HepG2 (cell line): ENCODE data around the gene TMEM14A. TPM values are rescaled to one million over a fixed set of nuclear protein-coding genes. Genes with fewer than 3 reads are reported as not detected.

Source experiments
- EP300 ChIP-seq, 3 experiments: sonication (generic) in 1 of 3; formaldehyde crosslinking in 1 of 3; IDR thresholded peaks; 2 replicates each; pipeline versions ENCODE4 v1.5.1 to v1.6.1; 2011 to 2020; ENCODE audit warnings: low read depth in 2 of 3, low read length in 2 of 3, borderline replicate concordance in 1 of 3, improper control_type of control experiment in 1 of 3, mild to moderate bottlenecking in 1 of 3, missing genetic modification reagents in 1 of 3, moderate library complexity in 1 of 3
- GABPB1 ChIP-seq: IDR thresholded peaks from 2 replicates; pipeline ENCODE4 v1.6.1; 2016; ENCODE audit warnings: mild to moderate bottlenecking, missing genetic modification reagents, moderate library complexity, missing compliant biosample characterization
- HDAC1 ChIP-seq: sonication (generic); formaldehyde crosslinking; IDR thresholded peaks from 2 replicates; pipeline ENCODE4 v1.5.1; 2020; ENCODE audit warnings: mild to moderate bottlenecking, missing genetic modification reagents
- MAFK ChIP-seq, 2 experiments: IDR thresholded peaks in 1 of 2; conservative IDR thresholded peaks in 1 of 2; 2 replicates each; pipeline ENCODE4 v1.6.1; 2011; ENCODE audit warnings: improper control_type of control experiment in 2 of 2, low read length in 2 of 2
- PRDM15 ChIP-seq: sonication (generic); formaldehyde crosslinking; IDR thresholded peaks from 2 replicates; pipeline ENCODE4 v1.4.0; 2020; ENCODE audit warnings: missing genetic modification reagents
- SMARCC2 ChIP-seq: fragments of 450-650 bp; IDR thresholded peaks from 2 replicates; pipeline ENCODE4 v1.6.1; 2017; ENCODE audit warnings: antibody characterized with exemption, mild to moderate bottlenecking
- SRF ChIP-seq: IDR thresholded peaks from 2 replicates; pipeline ENCODE4 v1.6.1; 2011; ENCODE audit warnings: mild to moderate bottlenecking, low read depth, low read length, moderate library complexity
- TCF7 ChIP-seq: sonication (generic); IDR thresholded peaks from 2 replicates; pipeline ENCODE4 v1.6.1; 2016; ENCODE audit warnings: antibody characterized with exemption, low read depth
- TEAD2 ChIP-seq: sonication (generic); formaldehyde crosslinking; IDR thresholded peaks from 2 replicates; pipeline ENCODE4 v1.9.0; 2021; ENCODE audit warnings: missing genetic modification reagents
- ZC3H4 ChIP-seq: sonication (generic); formaldehyde crosslinking; IDR thresholded peaks from 2 replicates; pipeline ENCODE4 v1.4.0; 2020; ENCODE audit warnings: missing genetic modification reagents, borderline replicate concordance
- ZHX1 ChIP-seq: sonication (generic); formaldehyde crosslinking; IDR thresholded peaks from 2 replicates; pipeline ENCODE4 v1.8.1; 2022; ENCODE audit warnings: low read depth, mild to moderate bottlenecking, missing genetic modification reagents
- ZKSCAN5 ChIP-seq: sonication (generic); formaldehyde crosslinking; IDR thresholded peaks from 2 replicates; pipeline ENCODE4 v1.5.1; 2020; ENCODE audit warnings: mild to moderate bottlenecking, missing genetic modification reagents
- ZNF484 ChIP-seq: sonication (generic); formaldehyde crosslinking; IDR thresholded peaks from 2 replicates; pipeline ENCODE4 v1.5.1; 2020; ENCODE audit warnings: mild to moderate bottlenecking, low read depth, missing genetic modification reagents, borderline replicate concordance
- ZNF678 ChIP-seq: sonication (generic); formaldehyde crosslinking; IDR thresholded peaks from 2 replicates; pipeline ENCODE4 v1.4.0; 2020; ENCODE audit warnings: mild to moderate bottlenecking, missing genetic modification reagents
- ZNF781 ChIP-seq: sonication (generic); formaldehyde crosslinking; IDR thresholded peaks from 2 replicates; pipeline ENCODE4 v1.5.1; 2020; ENCODE audit warnings: borderline replicate concordance, mild to moderate bottlenecking, missing genetic modification reagents; ENCODE audit errors: not compliant biosample characterization
- polyA plus RNA-seq, 8 experiments: library from polyadenylated mRNA; depleted of rRNA in 3 of 8; stranded (reverse) in 7 of 8; unstranded in 1 of 8; fragments of >200 nt; fragmentation: Illumina TruSeq in 4 of 8; extraction: Trizol in 4 of 8; gene quantifications; 2 replicates each; pipeline versions ENCODE4 v1.2.1 to v1.2.3, GENCODE V29; 2011 to 2016; ENCODE audit warnings: low read depth in 4 of 8, missing spikeins in 1 of 8, mixed read lengths in 1 of 8; ENCODE audit not compliant: insufficient read depth in 1 of 8
- total RNA-seq, 5 experiments: library from RNA; depleted of rRNA; stranded (reverse); fragments of >200 nt; fragmentation: Illumina TruSeq; extraction: Trizol; gene quantifications; 2 replicates each; pipeline ENCODE4 v1.2.3, GENCODE V29; 2016; ENCODE audit warnings: low read depth in 1 of 5
- TF ChIP-seq, protein P1 (sequence below): sonication (generic); formaldehyde crosslinking; IDR thresholded peaks from 2 replicates; pipeline ENCODE4 v1.4.0; 2020; ENCODE audit warnings: missing genetic modification reagents

The TMEM14A gene
- total and polyA plus RNA-seq, 2 of the 13 experiments (the other 11 are each of a cell fraction or from before 2014, with no cell fraction given): 24.6 to 73.7 TPM

GRCh38 chr6:52725535-52726192 lies 54.8 kb downstream of the TMEM14A start (continued):
- TF ChIP-seq EP300 (IDR thresholded peaks at IDR 0.05; ENCODE audit: low read depth in 2 of 2, low read length in 2 of 2) (peak; percentile 99 to 100), EP300 (CRISPR knock-in tag; IDR thresholded peaks at IDR 0.05; ENCODE audit: borderline replicate concordance) (peak; percentile 99), ZKSCAN5 (CRISPR knock-in tag) (no peak), MAFK (conservative IDR thresholded peaks at IDR 0.05 in 1 of 2, IDR thresholded peaks at IDR 0.05 in 1 of 2; ENCODE audit: low read length in 2 of 2) (peak; percentile 97 to 100), ZNF678 (CRISPR knock-in tag) (no peak; the same call in 1 of the 2 replicates), TEAD2 (CRISPR knock-in tag) (no peak), ZC3H4 (no peak), PRDM15 (CRISPR knock-in tag) (no peak), ZNF781 (no peak), ZHX1 (peak; percentile 48; the same call in 1 of the 2 replicates), TCF7 (peak; percentile 96), SMARCC2 (peak; percentile 96), HDAC1 (CRISPR knock-in tag) (peak; percentile 96), ZNF484 (no peak), SRF (no peak), GABPB1 (CRISPR knock-in tag) (peak; percentile 43; the same call in 1 of the 2 replicates)
- TF ChIP-seq, protein P1, sequence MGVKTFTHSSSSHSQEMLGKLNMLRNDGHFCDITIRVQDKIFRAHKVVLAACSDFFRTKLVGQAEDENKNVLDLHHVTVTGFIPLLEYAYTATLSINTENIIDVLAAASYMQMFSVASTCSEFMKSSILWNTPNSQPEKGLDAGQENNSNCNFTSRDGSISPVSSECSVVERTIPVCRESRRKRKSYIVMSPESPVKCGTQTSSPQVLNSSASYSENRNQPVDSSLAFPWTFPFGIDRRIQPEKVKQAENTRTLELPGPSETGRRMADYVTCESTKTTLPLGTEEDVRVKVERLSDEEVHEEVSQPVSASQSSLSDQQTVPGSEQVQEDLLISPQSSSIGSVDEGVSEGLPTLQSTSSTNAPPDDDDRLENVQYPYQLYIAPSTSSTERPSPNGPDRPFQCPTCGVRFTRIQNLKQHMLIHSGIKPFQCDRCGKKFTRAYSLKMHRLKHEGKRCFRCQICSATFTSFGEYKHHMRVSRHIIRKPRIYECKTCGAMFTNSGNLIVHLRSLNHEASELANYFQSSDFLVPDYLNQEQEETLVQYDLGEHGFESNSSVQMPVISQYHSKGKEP: no peak
